Measurements from ENCODE around the gene MYLK.
A peak's percentile ranks its signal among the peaks of the same experiment; 100 is the strongest.
"Not testable (repeated sequence)": the region's sequence is repeated elsewhere in the genome, so short reads cannot be mapped to it uniquely, and the experiment has no call there.

The MYLK gene

DNA sequence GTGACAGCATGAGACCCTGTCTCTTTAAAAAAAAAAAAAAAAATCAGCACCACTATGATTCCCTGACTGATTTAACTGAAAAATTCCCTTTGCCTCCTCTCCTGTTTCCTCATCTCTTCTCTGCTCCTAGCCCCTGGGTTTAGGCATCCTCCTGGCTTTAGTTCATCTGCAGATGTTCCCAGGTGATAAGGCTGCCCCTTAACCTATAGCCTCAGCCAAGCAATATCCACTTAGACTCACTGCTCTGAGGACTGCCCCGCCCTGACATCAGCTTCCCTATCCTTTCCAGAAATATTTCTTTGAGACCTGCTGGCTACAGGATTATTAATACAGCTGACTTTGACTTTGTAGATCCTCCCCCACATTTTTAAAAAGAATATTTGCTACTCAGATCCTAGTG lies 259.8 kb downstream of the MYLK start:
- Histone ChIP-seq H3K36me3 (ENCODE audit: control insufficient read depth in 1 of 2, insufficient read depth in 2 of 2, low read length in 2 of 2) (peaks cover 18 to 20% of the 10 kb centered on the region in 2 donors), H3K4me1 (ENCODE audit: control insufficient read depth in 1 of 2, insufficient read depth in 2 of 2, low read length in 2 of 2) (peaks cover 9 to 34% of the 10 kb centered on the region in 2 donors)

DNA sequence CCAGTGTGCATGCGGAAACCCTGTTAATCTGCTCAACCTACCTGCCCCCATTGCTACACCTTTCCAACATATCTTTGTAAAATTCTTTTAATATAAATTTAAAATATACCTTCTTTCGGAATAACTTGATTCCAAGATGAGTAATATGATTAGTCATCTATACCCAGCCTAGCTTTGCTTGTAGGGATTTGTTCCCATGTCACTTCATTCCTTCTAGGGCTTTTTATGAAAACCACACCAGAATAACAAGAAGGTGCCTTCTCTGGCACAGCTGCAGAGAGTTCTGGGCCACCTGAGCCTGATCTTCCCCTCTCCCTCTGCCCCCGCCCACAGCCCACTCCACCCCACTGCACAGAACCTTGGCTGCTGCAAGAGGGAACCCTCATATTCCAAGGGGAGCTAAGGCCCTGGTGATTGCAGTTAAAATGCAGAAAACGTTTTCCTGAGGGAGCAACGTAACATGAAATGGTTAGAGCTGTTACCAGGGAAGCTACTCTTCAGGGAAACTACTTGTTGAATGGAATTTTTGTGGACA lies 260.7 kb downstream of the MYLK start:
- Histone ChIP-seq H3K4me3 (ENCODE audit: low read depth in 1 of 2, low read length in 2 of 2) (no peak overlapping the region), H3K27ac (ENCODE audit: low read length) (no peak overlapping the region), H3K36me3 (ENCODE audit: control insufficient read depth in 1 of 2, insufficient read depth in 2 of 2, low read length in 2 of 2) (peaks cover 18 to 19% of the 10 kb centered on the region in 2 donors), H3K9me3 (ENCODE audit: control insufficient read depth in 1 of 2, low read length in 2 of 2) (no peaks in the 10 kb centered on the region), H3K27me3 (ENCODE audit: low read depth, low read length) (no peaks in the 10 kb centered on the region), H3K4me1 (ENCODE audit: control insufficient read depth in 1 of 2, insufficient read depth in 2 of 2, low read length in 2 of 2) (peaks cover 15 to 31% of the 10 kb centered on the region in 2 donors)

More for the DNA sequence above, 259.8 kb downstream of the MYLK start:
- no peak overlapping the region for H3K27ac ChIP-seq (ENCODE audit: low read length)
- no peaks in the 10 kb centered on the region for H3K9me3 ChIP-seq (ENCODE audit: control insufficient read depth in 1 of 2, low read length in 2 of 2)
- H3K27me3 ChIP-seq (ENCODE audit: low read depth, low read length), result no peaks in the 10 kb centered on the region
- H3K4me3 ChIP-seq (ENCODE audit: low read depth in 1 of 2, low read length in 2 of 2), result no peak overlapping the region

DNA sequence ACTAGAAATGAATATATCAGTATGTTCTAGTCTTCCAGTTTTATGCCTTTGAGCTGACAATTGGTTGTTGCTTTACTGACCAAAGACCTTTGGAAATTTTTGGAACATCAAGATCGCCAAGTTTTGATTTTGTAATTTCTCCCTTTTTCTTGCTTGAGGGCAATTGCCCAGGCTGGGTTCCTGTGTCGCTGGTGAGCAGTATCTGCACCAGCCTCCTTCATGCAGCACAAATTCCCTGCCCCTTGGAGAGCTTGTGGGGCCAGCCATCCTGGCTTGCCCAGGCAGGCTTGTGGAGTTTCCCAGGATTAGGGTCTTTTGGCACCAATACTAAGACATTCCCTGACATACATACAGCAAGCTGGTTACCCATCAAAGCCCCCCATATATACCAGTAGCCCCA lies 261.4 kb downstream of the MYLK start:
- no peak overlapping the region for H3K4me3 ChIP-seq (ENCODE audit: low read depth in 1 of 2, low read length in 2 of 2)
- H3K4me1 ChIP-seq (ENCODE audit: control insufficient read depth in 1 of 2, insufficient read depth in 2 of 2, low read length in 2 of 2), result peaks cover 21 to 26% of the 10 kb centered on the region in 2 donors
- no peaks in the 10 kb centered on the region for H3K9me3 ChIP-seq (ENCODE audit: control insufficient read depth in 1 of 2, low read length in 2 of 2)
- H3K27me3 ChIP-seq (ENCODE audit: low read depth, low read length), result no peaks in the 10 kb centered on the region
- H3K36me3 ChIP-seq (ENCODE audit: control insufficient read depth in 1 of 2, insufficient read depth in 2 of 2, low read length in 2 of 2), result peaks cover 18 to 25% of the 10 kb centered on the region in 2 donors
- H3K27ac ChIP-seq (ENCODE audit: low read length), result no peak overlapping the region

DNA sequence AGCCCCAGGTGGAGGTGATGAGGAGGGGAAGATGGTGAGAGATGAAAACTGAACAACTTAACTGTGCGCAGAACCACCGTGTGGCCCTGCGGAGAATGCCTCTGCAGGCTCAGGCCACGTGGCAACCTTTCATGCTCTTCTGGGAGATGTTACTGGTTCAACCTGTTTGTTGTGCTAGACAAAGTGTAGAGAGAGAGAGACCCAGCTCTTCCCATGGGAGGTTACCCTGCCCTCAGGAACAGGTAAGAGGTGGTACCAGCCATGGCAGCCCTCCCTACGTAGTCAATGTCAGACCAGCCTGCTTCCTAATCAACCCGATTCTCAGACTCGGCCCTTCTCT lies 262.3 kb downstream of the MYLK start:
- no peaks in the 10 kb centered on the region for H3K9me3 ChIP-seq (ENCODE audit: control insufficient read depth in 1 of 2, low read length in 2 of 2)
- H3K27me3 ChIP-seq (ENCODE audit: low read depth, low read length), result no peaks in the 10 kb centered on the region
- peak overlapping the region; percentile 64 for H3K27ac ChIP-seq (ENCODE audit: low read length)
- peaks cover 21 to 26% of the 10 kb centered on the region in 2 donors for H3K4me1 ChIP-seq (ENCODE audit: control insufficient read depth in 1 of 2, insufficient read depth in 2 of 2, low read length in 2 of 2)
- H3K4me3 ChIP-seq (ENCODE audit: low read depth in 1 of 2, low read length in 2 of 2), result peak overlapping the region in 1 of 2 donors; percentile 87
- H3K36me3 ChIP-seq (ENCODE audit: control insufficient read depth in 1 of 2, insufficient read depth in 2 of 2, low read length in 2 of 2), result peaks cover 15 to 26% of the 10 kb centered on the region in 2 donors

DNA sequence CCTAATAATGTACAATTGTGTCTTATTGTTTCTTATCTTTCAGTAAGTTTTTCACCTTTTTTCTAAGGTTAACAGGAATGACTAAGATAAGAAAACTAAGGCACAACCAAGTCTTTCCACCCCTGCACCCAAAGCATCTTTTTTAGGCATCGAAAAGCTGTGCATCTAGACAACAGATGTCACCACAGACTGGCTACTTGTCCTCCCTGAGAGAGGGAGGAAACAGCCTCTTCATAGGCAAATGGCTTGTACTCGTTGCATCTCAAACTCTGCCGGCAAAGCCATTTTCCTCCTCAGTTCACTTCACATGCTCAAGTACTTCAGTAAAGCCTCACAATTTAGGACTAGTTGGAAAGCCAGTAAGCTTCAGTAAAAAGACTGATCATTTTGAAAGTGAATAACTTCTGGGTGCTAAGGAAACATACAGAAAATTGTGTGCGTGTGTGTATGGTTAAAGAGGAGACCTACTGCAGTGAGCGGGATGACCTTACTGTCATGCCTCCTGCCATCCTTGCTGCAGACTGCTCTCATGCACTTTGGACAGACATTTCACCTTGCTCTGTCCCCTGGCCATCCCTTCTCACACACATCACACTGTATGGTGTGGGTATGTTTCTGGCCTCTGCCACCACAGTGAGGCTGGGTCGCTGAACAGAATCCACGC lies 262.8 kb downstream of the MYLK start:
- no peaks in the 10 kb centered on the region for H3K27me3 ChIP-seq (ENCODE audit: low read depth, low read length)
- peak overlapping the region in 1 of 2 donors; percentile 87 for H3K4me3 ChIP-seq (ENCODE audit: low read depth in 1 of 2, low read length in 2 of 2)
- H3K36me3 ChIP-seq (ENCODE audit: control insufficient read depth in 1 of 2, insufficient read depth in 2 of 2, low read length in 2 of 2), result peaks cover 14 to 21% of the 10 kb centered on the region in 2 donors
- peak overlapping the region; percentile 64 for H3K27ac ChIP-seq (ENCODE audit: low read length)
- H3K4me1 ChIP-seq (ENCODE audit: control insufficient read depth in 1 of 2, insufficient read depth in 2 of 2, low read length in 2 of 2), result peaks cover 21 to 26% of the 10 kb centered on the region in 2 donors
- no peaks in the 10 kb centered on the region for H3K9me3 ChIP-seq (ENCODE audit: control insufficient read depth in 1 of 2, low read length in 2 of 2)

DNA sequence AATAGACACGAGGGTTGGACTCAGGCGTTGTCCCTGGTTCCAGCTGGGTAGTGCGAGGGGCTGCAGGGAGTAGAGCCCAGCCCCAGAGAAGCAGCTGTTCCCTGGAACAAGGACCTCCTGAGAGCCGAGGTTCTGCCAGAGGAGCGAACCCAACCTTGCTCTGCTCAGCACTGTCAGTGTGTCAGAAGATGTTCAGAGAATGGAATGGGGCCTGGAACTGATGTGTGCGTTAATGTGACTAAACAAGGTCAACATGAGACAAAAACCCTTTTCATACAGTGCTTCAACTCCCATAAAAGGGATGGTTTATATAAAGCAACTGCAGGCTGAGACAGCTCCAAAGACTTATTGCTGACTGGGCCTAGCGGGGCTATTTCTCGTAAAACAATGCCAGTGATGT lies 263.8 kb downstream of the MYLK start:
- peaks cover 14 to 20% of the 10 kb centered on the region in 2 donors for H3K36me3 ChIP-seq (ENCODE audit: control insufficient read depth in 1 of 2, insufficient read depth in 2 of 2, low read length in 2 of 2)
- H3K9me3 ChIP-seq (ENCODE audit: control insufficient read depth in 1 of 2, low read length in 2 of 2), result no peaks in the 10 kb centered on the region
- H3K27ac ChIP-seq (ENCODE audit: low read length), result peak overlapping the region; percentile 94
- peak overlapping the region; percentile 77 to 87 for H3K4me3 ChIP-seq (ENCODE audit: low read depth in 1 of 2, low read length in 2 of 2)
- peaks cover 21 to 26% of the 10 kb centered on the region in 2 donors for H3K4me1 ChIP-seq (ENCODE audit: control insufficient read depth in 1 of 2, insufficient read depth in 2 of 2, low read length in 2 of 2)
- no peaks in the 10 kb centered on the region for H3K27me3 ChIP-seq (ENCODE audit: low read depth, low read length)

DNA sequence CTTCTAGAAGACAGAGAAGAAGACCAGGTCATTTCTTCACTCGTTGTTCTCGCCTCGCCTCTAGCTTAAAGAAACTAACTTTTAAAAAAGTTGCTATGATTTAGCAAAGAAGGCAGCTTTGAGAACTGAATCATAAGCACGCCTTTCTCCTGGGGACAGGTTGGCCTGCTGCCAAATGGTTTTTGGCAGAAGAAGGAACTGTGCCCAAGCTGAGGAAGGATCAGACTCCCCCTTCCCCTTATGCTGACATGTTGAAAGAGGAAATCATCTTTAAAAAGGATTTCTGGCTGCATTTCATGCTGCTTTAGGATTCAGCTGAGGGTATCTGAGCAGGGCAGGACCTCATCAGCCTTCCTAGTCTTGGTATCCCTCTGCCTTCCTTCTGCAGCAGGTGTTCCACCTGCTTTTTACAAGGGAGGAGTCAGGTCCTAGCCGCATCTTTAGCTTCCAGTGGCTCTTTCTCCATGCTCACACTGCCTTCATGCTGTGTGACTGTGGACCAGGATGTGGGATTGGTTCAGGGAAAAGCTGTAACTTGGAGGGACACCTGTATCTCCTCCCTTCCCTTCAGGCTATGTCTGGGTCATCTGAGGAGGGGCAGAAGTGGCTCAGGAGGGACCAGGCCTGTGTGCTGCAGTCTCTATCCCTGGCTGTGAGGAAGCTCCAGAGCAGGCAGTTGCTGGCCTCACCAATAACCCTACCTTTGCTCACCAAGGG lies 265.2 kb downstream of the MYLK start:
- H3K36me3 ChIP-seq (ENCODE audit: control insufficient read depth in 1 of 2, insufficient read depth in 2 of 2, low read length in 2 of 2), result peaks cover 4 to 13% of the 10 kb centered on the region in 2 donors
- H3K4me1 ChIP-seq (ENCODE audit: control insufficient read depth in 1 of 2, insufficient read depth in 2 of 2, low read length in 2 of 2), result peaks cover 21 to 33% of the 10 kb centered on the region in 2 donors
- H3K4me3 ChIP-seq (ENCODE audit: low read depth in 1 of 2, low read length in 2 of 2), result peak overlapping the region; percentile 77 to 87
- H3K9me3 ChIP-seq (ENCODE audit: control insufficient read depth in 1 of 2, low read length in 2 of 2), result no peaks in the 10 kb centered on the region
- no peaks in the 10 kb centered on the region for H3K27me3 ChIP-seq (ENCODE audit: low read depth, low read length)
- H3K27ac ChIP-seq (ENCODE audit: low read length), result peak overlapping the region; percentile 94

DNA sequence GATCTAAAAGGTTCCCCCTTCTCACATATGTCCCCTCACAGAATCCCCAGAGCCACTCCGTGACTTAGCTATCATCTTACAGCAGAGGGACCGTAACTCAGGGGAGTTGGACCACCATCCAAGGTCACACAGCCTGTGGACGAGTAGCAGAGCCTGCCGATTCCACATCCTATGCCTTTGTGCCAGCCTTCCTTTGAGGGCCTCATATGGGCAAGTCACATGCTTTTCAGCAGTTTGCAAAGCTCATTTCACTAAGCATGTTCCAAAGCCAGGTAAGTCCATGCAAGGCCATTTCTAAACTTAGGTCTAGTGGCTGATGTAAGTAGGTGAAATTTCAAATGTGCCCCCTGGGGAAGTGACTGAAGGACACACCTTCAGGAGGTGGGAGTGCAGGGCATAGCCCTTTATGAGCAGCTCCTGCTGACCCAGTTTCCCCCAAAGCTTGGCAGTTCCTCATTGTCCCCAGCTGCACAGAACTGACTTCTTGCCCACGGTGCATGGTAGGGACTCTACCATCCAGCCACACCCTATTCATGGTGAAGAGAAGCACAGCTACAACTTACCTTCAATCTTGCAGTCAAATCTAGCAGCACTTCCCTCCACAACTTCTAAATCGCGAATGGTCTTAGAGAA lies 265.9 kb downstream of the MYLK start:
- no peaks in the 10 kb centered on the region for H3K9me3 ChIP-seq (ENCODE audit: control insufficient read depth in 1 of 2, low read length in 2 of 2)
- peak overlapping the region; percentile 77 to 87 for H3K4me3 ChIP-seq (ENCODE audit: low read depth in 1 of 2, low read length in 2 of 2)
- no peaks in the 10 kb centered on the region for H3K27me3 ChIP-seq (ENCODE audit: low read depth, low read length)
- H3K36me3 ChIP-seq (ENCODE audit: control insufficient read depth in 1 of 2, insufficient read depth in 2 of 2, low read length in 2 of 2), result peaks cover 4 to 18% of the 10 kb centered on the region in 2 donors
- H3K27ac ChIP-seq (ENCODE audit: low read length), result peak overlapping the region; percentile 94
- peaks cover 21 to 40% of the 10 kb centered on the region in 2 donors for H3K4me1 ChIP-seq (ENCODE audit: control insufficient read depth in 1 of 2, insufficient read depth in 2 of 2, low read length in 2 of 2)

DNA sequence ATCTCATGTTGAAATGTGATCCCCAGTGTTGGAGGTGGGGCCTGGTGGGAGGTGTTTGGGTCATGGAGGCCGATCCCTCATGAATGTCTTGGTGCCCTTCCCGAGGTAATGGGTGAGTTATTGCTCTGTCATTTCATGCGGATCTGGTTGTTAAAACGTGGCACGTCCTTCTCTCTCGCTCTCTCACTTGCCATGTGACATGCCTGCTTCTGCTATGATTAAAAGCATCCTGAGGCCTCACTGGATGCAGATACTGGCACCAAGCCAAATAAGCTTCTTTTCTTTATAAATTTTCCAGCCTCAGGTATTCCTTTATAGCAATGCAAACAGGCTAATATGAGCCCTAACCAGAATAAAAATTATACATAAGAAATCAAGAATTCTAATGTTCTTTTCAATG lies 267.5 kb downstream of the MYLK start:
- Histone ChIP-seq H3K27ac (ENCODE audit: low read length) (no peak overlapping the region), H3K9me3 (ENCODE audit: control insufficient read depth in 1 of 2, low read length in 2 of 2) (no peaks in the 10 kb centered on the region), H3K36me3 (ENCODE audit: control insufficient read depth in 1 of 2, insufficient read depth in 2 of 2, low read length in 2 of 2) (peaks cover 4 to 26% of the 10 kb centered on the region in 2 donors), H3K27me3 (ENCODE audit: low read depth, low read length) (no peaks in the 10 kb centered on the region), H3K4me1 (ENCODE audit: control insufficient read depth in 1 of 2, insufficient read depth in 2 of 2, low read length in 2 of 2) (peaks cover 21 to 35% of the 10 kb centered on the region in 2 donors), H3K4me3 (ENCODE audit: low read depth in 1 of 2, low read length in 2 of 2) (peak overlapping the region; percentile 77 to 87)

DNA sequence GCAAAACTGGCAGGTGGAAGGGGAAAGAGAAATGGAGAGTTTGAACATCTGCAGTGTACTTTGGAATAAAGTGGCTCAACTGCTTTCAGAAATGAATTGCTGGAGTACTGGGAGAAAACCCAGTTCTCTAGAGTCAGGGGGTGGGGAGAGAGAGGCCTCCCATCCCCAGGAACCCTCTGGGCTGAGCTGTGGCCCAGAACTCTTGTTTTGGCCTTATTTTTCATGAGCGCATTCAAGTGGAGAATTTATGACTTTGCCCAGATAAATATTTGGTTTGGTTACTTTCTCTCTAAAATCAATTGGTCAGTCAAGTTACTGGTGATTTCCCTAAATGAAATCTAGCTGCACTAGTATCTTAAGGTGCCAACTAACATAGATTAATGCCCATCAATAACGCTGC lies 270.6 kb downstream of the MYLK start:
- Histone ChIP-seq H3K27me3 (ENCODE audit: low read depth, low read length) (no peaks in the 10 kb centered on the region), H3K27ac (ENCODE audit: low read length) (no peak overlapping the region), H3K4me3 (ENCODE audit: low read depth in 1 of 2, low read length in 2 of 2) (no peak overlapping the region), H3K9me3 (ENCODE audit: control insufficient read depth in 1 of 2, low read length in 2 of 2) (no peaks in the 10 kb centered on the region), H3K36me3 (ENCODE audit: control insufficient read depth in 1 of 2, insufficient read depth in 2 of 2, low read length in 2 of 2) (peaks cover 4 to 30% of the 10 kb centered on the region in 2 donors), H3K4me1 (ENCODE audit: control insufficient read depth in 1 of 2, insufficient read depth in 2 of 2, low read length in 2 of 2) (peaks cover 7 to 16% of the 10 kb centered on the region in 2 donors)

DNA sequence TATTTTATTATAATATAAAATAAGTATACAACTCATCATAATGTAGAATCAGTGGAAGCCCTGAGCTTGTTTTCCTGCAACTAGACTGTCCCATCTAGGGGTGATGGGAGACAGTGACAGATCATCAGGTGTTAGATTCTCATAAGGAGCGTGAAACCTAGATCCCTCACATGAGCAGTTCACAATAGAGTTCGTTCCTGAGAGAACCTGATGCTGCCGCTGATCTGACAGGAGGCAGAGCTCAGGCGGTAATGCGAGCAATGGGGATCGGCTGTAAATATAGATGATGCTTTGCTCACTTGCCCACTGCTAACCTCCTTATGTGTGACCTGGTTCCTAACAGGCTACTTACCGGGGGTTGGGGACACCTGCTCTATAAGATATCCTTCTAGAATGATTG lies 272.5 kb downstream of the MYLK start:
- not testable (repeated sequence) for H3K27me3 ChIP-seq (ENCODE audit: low read depth, low read length); H3K4me3 ChIP-seq (ENCODE audit: low read depth in 1 of 2, low read length in 2 of 2); H3K27ac ChIP-seq (ENCODE audit: low read length); H3K9me3 ChIP-seq (ENCODE audit: control insufficient read depth in 1 of 2, low read length in 2 of 2)
- Histone ChIP-seq H3K36me3 (ENCODE audit: control insufficient read depth in 1 of 2, insufficient read depth in 2 of 2, low read length in 2 of 2) (peaks cover 4 to 17% of the 10 kb centered on the region in 2 donors), H3K4me1 (ENCODE audit: control insufficient read depth in 1 of 2, insufficient read depth in 2 of 2, low read length in 2 of 2) (peaks cover 0 to 16% of the 10 kb centered on the region in 2 donors)
